ENCODE results near the gene TRAM2. TPM values are rescaled to one million over a fixed set of nuclear protein-coding genes. Genes with fewer than 3 reads are reported as not detected.

The TRAM2 gene
- total and polyA plus RNA-seq, 2 donors from 2014 or later: 4.5 to 20.7 TPM

GRCh38 chr6:52495922-52496321, 80.9 kb downstream of the TRAM2 start:
- FAIRE-seq: no peak
- H3K9ac ChIP-seq (ENCODE audit: low read length in 3 of 3): no peak overlapping the region
- H3K4me1 ChIP-seq (ENCODE audit: control insufficient read depth in 2 of 3, insufficient read depth in 2 of 3, low read depth in 1 of 3, low read length in 3 of 3): no peaks in the 10 kb centered on the region
- H3K9me3 ChIP-seq (ENCODE audit: control insufficient read depth in 2 of 3, insufficient read depth in 1 of 3, low read length in 3 of 3): no peaks in the 10 kb centered on the region
- H3K36me3 ChIP-seq (ENCODE audit: control insufficient read depth in 2 of 3, insufficient read depth in 3 of 3, low read length in 3 of 3): no peaks in the 10 kb centered on the region
- H3K27me3 ChIP-seq (ENCODE audit: control insufficient read depth, insufficient read depth, low read length): no peaks in the 10 kb centered on the region
- H3K4me3 ChIP-seq (ENCODE audit: low read length in 3 of 3): no peak overlapping the region
- H3K27ac ChIP-seq (ENCODE audit: low read depth in 2 of 2, low read length in 2 of 2): no peak overlapping the region
- intact Hi-C loops (cut with DNase I): no loop called here
- DNase-seq: no peak
- no peak for TF ChIP-seq CTCF (IDR thresholded peaks at IDR 0.05; ENCODE audit: borderline replicate concordance, extremely low read depth, insufficient read depth)

GRCh38 chr6:52494298-52495072, 82.4 kb downstream of the TRAM2 start:
- no peaks in the 10 kb centered on the region for H3K9me3 ChIP-seq (ENCODE audit: control insufficient read depth in 2 of 3, insufficient read depth in 1 of 3, low read length in 3 of 3)
- no peak overlapping the region for H3K9ac ChIP-seq (ENCODE audit: low read length in 3 of 3)
- no peaks in the 10 kb centered on the region for H3K36me3 ChIP-seq (ENCODE audit: control insufficient read depth in 2 of 3, insufficient read depth in 3 of 3, low read length in 3 of 3)
- H3K4me1 ChIP-seq (ENCODE audit: control insufficient read depth in 2 of 3, insufficient read depth in 2 of 3, low read depth in 1 of 3, low read length in 3 of 3): no peaks in the 10 kb centered on the region
- TF ChIP-seq CTCF (IDR thresholded peaks at IDR 0.05; ENCODE audit: borderline replicate concordance, extremely low read depth, insufficient read depth): no peak
- DNase-seq: no peak
- H3K4me3 ChIP-seq (ENCODE audit: low read length in 3 of 3): no peak overlapping the region
- FAIRE-seq: no peak
- H3K27ac ChIP-seq (ENCODE audit: low read depth in 2 of 2, low read length in 2 of 2): no peak overlapping the region
- no peaks in the 10 kb centered on the region for H3K27me3 ChIP-seq (ENCODE audit: control insufficient read depth, insufficient read depth, low read length)
- intact Hi-C loops (cut with DNase I): no loop called here

- Histone ChIP-seq H3K36me3 (ENCODE audit: control insufficient read depth in 2 of 3, insufficient read depth in 3 of 3, low read length in 3 of 3) (no peaks in the 10 kb centered on the region), H3K4me3 (ENCODE audit: low read length in 3 of 3) (no peak overlapping the region), H3K9ac (ENCODE audit: low read length in 3 of 3) (no peak overlapping the region), H3K9me3 (ENCODE audit: control insufficient read depth in 2 of 3, insufficient read depth in 1 of 3, low read length in 3 of 3) (no peaks in the 10 kb centered on the region), H3K27ac (ENCODE audit: low read depth in 2 of 2, low read length in 2 of 2) (no peak overlapping the region), H3K4me1 (ENCODE audit: control insufficient read depth in 2 of 3, insufficient read depth in 2 of 3, low read depth in 1 of 3, low read length in 3 of 3) (no peaks in the 10 kb centered on the region), H3K27me3 (ENCODE audit: control insufficient read depth, insufficient read depth, low read length) (no peaks in the 10 kb centered on the region)
- no peak for DNase-seq
- TF ChIP-seq CTCF (IDR thresholded peaks at IDR 0.05; ENCODE audit: borderline replicate concordance, extremely low read depth, insufficient read depth): no peak
- no peak for FAIRE-seq
- intact Hi-C loops (cut with DNase I): no loop called here
These were observed 83.2 kb downstream of the TRAM2 start for GRCh38 chr6:52493669-52494068.
